PC-9 (cell line): ENCODE data around the gene UAP1L1. TPM values are rescaled to one million over a fixed set of nuclear protein-coding genes. Genes with fewer than 3 reads are reported as not detected.

ENCODE experiments used
- Bru-seq: library from RNA; stranded (reverse); fragments of 400-500 nt; gene quantifications from one replicate; lab custom pipeline; 2021; lab: Mats Ljungman, UMichigan
- BruChase-seq, 2 experiments: library from RNA; stranded (reverse); fragments of 400-500 nt; gene quantifications; one replicate each; lab custom pipeline; 2021; lab: Mats Ljungman, UMichigan
- BruUV-seq: library from RNA; stranded (reverse); fragments of 400-500 nt; replicated peaks from 2 replicates; lab custom pipeline; 2021; lab: Mats Ljungman, UMichigan
- CTCF ChIA-PET: fragments of 300-600 bp; sonication (Branson Sonifier 250); formaldehyde crosslinking; loops from one replicate; lab custom pipeline; 2022; ENCODE audit warnings: antibody characterized with exemption; lab: Charles Lee
- POLR2A ChIA-PET: fragments of 300-600 bp; sonication (Branson Sonifier 250); formaldehyde crosslinking; loops from one replicate; lab custom pipeline; 2022; ENCODE audit warnings: antibody characterized with exemption; ENCODE audit not compliant: unreplicated experiment; lab: Charles Lee
- DNase-seq, 2 experiments: peaks; one replicate each; pipeline versions ENCODE4 v3.0.0 to v3.0.0-alpha.2; 2015 to 2022; ENCODE audit warnings: mixed read lengths in 1 of 2
- H2AFZ ChIP-seq: fragments of 200-600 bp; sonication (generic); 2 replicates; pipeline ENCODE4 v1.8.1; 2017; ENCODE audit warnings: antibody characterized with exemption
- H3F3A ChIP-seq: fragments of 200-600 bp; sonication (generic); 2 replicates; pipeline ENCODE4 v1.8.1; 2017; ENCODE audit warnings: antibody characterized with exemption, mild to moderate bottlenecking, low read depth; ENCODE audit not compliant: insufficient read depth
- H3K27ac ChIP-seq: fragments of 200-600 bp; sonication (generic); 2 replicates; pipeline ENCODE4 v1.6.1; 2016; ENCODE audit warnings: mixed run types
- H3K27me3 ChIP-seq: fragments of 200-600 bp; sonication (generic); 2 replicates; pipeline ENCODE4 v1.6.1; 2016; ENCODE audit warnings: low read depth, mixed run types; ENCODE audit not compliant: insufficient read depth
- H3K36me3 ChIP-seq: fragments of 200-600 bp; sonication (generic); 2 replicates; pipeline ENCODE4 v1.6.1; 2016; ENCODE audit warnings: low read depth, mixed run types
- H3K4me1 ChIP-seq: fragments of 200-600 bp; sonication (generic); replicated peaks from 2 replicates; pipeline ENCODE4 v1.6.1; 2016; ENCODE audit warnings: mixed run types; ENCODE audit not compliant: insufficient read depth
- H3K4me2 ChIP-seq: fragments of 200-600 bp; sonication (generic); 2 replicates; pipeline ENCODE4 v1.6.1; 2017; ENCODE audit warnings: mixed run types
- H3K4me3 ChIP-seq: fragments of 200-600 bp; sonication (generic); 2 replicates; pipeline ENCODE4 v1.6.1; 2016; ENCODE audit warnings: mixed run types
- H3K79me2 ChIP-seq: fragments of 200-600 bp; sonication (generic); 2 replicates; pipeline ENCODE4 v1.6.1; 2017; ENCODE audit warnings: low read depth, mixed run types
- H3K9me2 ChIP-seq: fragments of 200-600 bp; sonication (generic); 2 replicates; pipeline ENCODE4 v1.8.1; 2017; ENCODE audit warnings: mild to moderate bottlenecking; ENCODE audit not compliant: insufficient read depth
- H3K9me3 ChIP-seq: fragments of 200-600 bp; sonication (generic); 2 replicates; pipeline ENCODE4 v1.8.1; 2016; ENCODE audit warnings: low read depth; ENCODE audit not compliant: insufficient read depth
- H4K20me1 ChIP-seq: fragments of 200-600 bp; sonication (generic); 2 replicates; pipeline ENCODE4 v1.8.1; 2017; ENCODE audit not compliant: insufficient read depth
- EZH2 ChIP-seq: fragments of 200-600 bp; sonication (generic); IDR thresholded peaks from 2 replicates; pipeline ENCODE4 v1.8.0; 2017; ENCODE audit warnings: antibody characterized with exemption, low read depth
- intact Hi-C: fragments of 100-400 bp; cut with micrococcal nuclease; formaldehyde crosslinking; loops from one replicate; pipeline ENCODE4 v1.10.0; 2022; ENCODE audit not compliant: unreplicated experiment
- long read RNA-seq: library from polyadenylated mRNA; stranded (forward); transcript quantifications from one replicate; pipeline ENCODE4 v2.0.0, GENCODE V29; 2022
- total RNA-seq: library from RNA; stranded (reverse); gene quantifications from 2 replicates; pipeline ENCODE4 v1.2.3, GENCODE V29; 2021
- TF ChIP-seq, protein P1 (sequence below): fragments of 200-600 bp; sonication (generic); conservative IDR thresholded peaks from 2 replicates; pipeline ENCODE4 v1.6.1; 2017; ENCODE audit warnings: mixed run types, antibody characterized with exemption, mild to moderate bottlenecking, moderate library complexity

The UAP1L1 gene, protein sequence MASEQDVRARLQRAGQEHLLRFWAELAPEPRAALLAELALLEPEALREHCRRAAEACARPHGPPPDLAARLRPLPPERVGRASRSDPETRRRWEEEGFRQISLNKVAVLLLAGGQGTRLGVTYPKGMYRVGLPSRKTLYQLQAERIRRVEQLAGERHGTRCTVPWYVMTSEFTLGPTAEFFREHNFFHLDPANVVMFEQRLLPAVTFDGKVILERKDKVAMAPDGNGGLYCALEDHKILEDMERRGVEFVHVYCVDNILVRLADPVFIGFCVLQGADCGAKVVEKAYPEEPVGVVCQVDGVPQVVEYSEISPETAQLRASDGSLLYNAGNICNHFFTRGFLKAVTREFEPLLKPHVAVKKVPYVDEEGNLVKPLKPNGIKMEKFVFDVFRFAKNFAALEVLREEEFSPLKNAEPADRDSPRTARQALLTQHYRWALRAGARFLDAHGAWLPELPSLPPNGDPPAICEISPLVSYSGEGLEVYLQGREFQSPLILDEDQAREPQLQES
- total RNA-seq (9.9 and 14.7 TPM in 2 replicates), Bru-seq, nascent RNA (percentile 39 among the genes with signal in this experiment), BruChase-seq, experiment 1, labeled RNA remaining after a 2-hour chase (percentile 51 among the genes with signal in this experiment), BruChase-seq, experiment 2, labeled RNA remaining after a 6-hour chase (percentile 52 among the genes with signal in this experiment)
- long read RNA-seq, partial matches to known transcripts: 3 of 5 reads
- long read RNA-seq, other reads (novel, unspliced or antisense): 0 of 5 reads

DNA sequence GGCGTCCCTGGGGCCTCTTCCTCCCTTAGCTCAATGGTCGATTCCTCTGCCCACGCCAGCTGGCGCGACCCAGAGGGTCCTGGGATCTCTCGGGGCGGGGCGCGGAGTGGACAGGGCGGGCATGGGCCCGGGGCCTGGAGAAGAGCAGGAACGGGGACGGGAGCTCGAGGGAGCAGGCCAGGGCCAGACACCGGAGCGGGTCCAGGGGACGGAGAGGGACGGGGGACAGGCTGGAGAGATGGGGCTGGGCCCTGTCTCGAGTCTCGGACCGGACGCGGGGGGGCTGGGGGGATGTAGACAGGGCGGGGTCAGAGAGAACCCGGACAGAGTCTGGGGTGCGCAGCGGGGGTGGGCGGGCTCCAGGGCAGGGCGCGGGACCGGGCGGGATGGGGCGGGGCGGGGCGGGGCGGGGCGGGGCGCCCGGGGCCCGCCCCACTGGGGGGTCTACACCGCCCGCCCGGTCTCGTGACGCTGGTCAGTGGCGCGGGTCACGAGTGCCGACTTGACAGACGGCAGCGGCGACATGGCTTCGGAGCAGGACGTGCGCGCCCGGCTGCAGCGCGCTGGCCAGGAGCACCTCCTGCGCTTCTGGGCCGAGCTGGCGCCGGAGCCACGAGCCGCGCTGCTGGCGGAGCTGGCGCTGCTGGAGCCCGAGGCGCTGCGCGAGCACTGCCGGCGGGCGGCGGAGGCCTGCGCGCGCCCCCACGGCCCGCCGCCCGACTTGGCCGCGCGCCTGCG is at the start of gene UAP1L1:
Gene UAP1L1 (plus strand): TSS at position 508 of the 738 bp plus-strand sequence. CDS start 16 bp downstream, at position 524.
- H2AFZ ChIP-seq: peak within 1 kb of the TSS; percentile 79; the same call in 1 of the 2 replicates
- H3K4me3 ChIP-seq: peak within 1 kb of the TSS; percentile 66
- H3K9me3 ChIP-seq: no peaks in the 10 kb centered on the region
- H3K27ac ChIP-seq: no peak within 1 kb of the TSS
- POLR2A ChIA-PET: interaction anchor here (0.6 kb wide), 1 partner anchor 31 kb away, joined by 4 read pairs; no protein-coding TSS in a partner anchor
- no peaks in the 10 kb centered on the region for H3K36me3 ChIP-seq
- no peaks in the 10 kb centered on the region for H3K4me1 ChIP-seq
- CTCF ChIA-PET: interaction anchor here (0.6 kb wide), 1 partner anchor 47 kb away, joined by 3 read pairs; no protein-coding TSS in a partner anchor
- TF ChIP-seq, protein P1, sequence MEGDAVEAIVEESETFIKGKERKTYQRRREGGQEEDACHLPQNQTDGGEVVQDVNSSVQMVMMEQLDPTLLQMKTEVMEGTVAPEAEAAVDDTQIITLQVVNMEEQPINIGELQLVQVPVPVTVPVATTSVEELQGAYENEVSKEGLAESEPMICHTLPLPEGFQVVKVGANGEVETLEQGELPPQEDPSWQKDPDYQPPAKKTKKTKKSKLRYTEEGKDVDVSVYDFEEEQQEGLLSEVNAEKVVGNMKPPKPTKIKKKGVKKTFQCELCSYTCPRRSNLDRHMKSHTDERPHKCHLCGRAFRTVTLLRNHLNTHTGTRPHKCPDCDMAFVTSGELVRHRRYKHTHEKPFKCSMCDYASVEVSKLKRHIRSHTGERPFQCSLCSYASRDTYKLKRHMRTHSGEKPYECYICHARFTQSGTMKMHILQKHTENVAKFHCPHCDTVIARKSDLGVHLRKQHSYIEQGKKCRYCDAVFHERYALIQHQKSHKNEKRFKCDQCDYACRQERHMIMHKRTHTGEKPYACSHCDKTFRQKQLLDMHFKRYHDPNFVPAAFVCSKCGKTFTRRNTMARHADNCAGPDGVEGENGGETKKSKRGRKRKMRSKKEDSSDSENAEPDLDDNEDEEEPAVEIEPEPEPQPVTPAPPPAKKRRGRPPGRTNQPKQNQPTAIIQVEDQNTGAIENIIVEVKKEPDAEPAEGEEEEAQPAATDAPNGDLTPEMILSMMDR: no peak
- no peak for TF ChIP-seq EZH2
- H3K9me2 ChIP-seq: no peaks in the 10 kb centered on the region
- peak within 1 kb of the TSS; percentile 86 for H3K4me2 ChIP-seq
- intact Hi-C loops: no loop called here
- DNase-seq: peak; percentile 31 to 55
- H3K27me3 ChIP-seq: no peaks in the 10 kb centered on the region
- H3K79me2 ChIP-seq: no peaks in the 10 kb centered on the region
- no peaks in the 10 kb centered on the region for H4K20me1 ChIP-seq
- no TSS peak for BruUV-seq
- H3F3A ChIP-seq: peaks cover 19% of the 10 kb centered on the region

DNA sequence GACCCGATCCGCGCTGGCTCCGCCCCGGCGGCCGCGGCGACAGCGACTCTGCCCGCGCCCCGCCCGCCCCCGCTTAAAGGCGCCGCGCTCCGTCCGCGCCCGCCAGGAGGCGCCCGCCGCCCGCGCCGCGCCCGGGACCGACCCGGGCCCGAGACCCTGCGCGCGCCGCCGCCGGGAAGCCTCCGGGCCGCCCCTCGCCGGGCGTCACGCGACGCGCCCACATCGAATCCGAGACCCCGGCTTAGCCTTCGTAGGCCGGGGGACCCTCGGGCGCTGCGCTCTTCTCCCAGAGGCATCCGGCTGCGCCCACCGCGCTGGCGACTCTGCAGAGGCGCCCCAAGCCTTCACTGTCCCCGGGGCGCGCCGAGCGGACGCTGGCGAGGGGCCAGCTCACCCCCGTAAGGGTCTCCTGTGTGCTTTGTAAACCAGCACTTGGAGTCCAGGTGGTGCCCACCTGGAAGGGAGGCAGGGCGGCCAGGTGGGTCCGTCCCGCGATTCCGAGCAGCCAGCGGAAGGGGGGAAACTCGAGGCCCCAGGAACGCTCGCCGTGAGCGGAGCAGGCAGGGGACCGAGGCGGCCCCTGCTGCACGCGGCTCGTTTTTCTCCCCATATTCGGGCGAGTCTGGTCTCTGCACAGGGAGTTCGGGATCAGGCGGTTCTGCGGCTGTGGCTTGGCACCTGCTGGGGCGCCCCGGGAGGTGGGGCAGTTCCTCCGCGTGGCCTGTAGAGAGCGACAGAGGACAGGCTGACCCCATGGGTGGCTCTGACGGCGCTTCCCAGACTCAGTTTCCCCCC is 48.9 kb upstream of the UAP1L1 start:
- DNase-seq: peak in 1 of 2 experiments; percentile 72
- H2AFZ ChIP-seq: peak overlapping the region; percentile 84
- BruUV-seq: no TSS peak

More for the DNA sequence above, 48.9 kb upstream of the UAP1L1 start:
- ChIA-PET POLR2A (interaction anchor here (0.5 kb wide), 1 partner anchor 193 kb away, joined by 14 read pairs; no protein-coding TSS in a partner anchor), CTCF (interaction anchor here (0.5 to 1.4 kb wide), 9 partner anchors 27 to 238 kb away, joined by 3 to 20 read pairs (median 4); partner anchors contain the start of genes CLIC3 and SAPCD2)
- H3K9me2 ChIP-seq: no peaks in the 10 kb centered on the region
- H3F3A ChIP-seq: peaks cover 4% of the 10 kb centered on the region; the same call in 1 of the 2 replicates
- H3K79me2 ChIP-seq: no peaks in the 10 kb centered on the region
- no peaks in the 10 kb centered on the region for H3K27me3 ChIP-seq
- no peak overlapping the region for H3K27ac ChIP-seq
- no peaks in the 10 kb centered on the region for H3K9me3 ChIP-seq
- H3K4me3 ChIP-seq: peak overlapping the region; percentile 57
- intact Hi-C loops: loop anchor here (5.0 kb wide), 1 partner anchor 181 kb away; the partner anchor contains the start of gene PHPT1
- no peaks in the 10 kb centered on the region for H4K20me1 ChIP-seq
- H3K4me2 ChIP-seq: peak overlapping the region; percentile 97
- no peaks in the 10 kb centered on the region for H3K36me3 ChIP-seq
- TF ChIP-seq, protein P1: no peak
- H3K4me1 ChIP-seq: peaks cover 8% of the 10 kb centered on the region; the same call in 1 of the 2 replicates
